Measurements from ENCODE around the gene TPCN1.

- TF ChIP-seq CTCF (conservative IDR thresholded peaks at IDR 0.05; ENCODE audit: low read depth, low read length), result no peak
- no peak for TF ChIP-seq EZH2 (IDR thresholded peaks at IDR 0.05; ENCODE audit: borderline replicate concordance, low read depth, low read length, poor library complexity, severe bottlenecking)
These were observed 112.9 kb downstream of the TPCN1 start for GRCh38 chr12:113333877-113334785.
